Measurements from ENCODE around the gene ZNF292. TPM values are rescaled to one million over a fixed set of nuclear protein-coding genes. Genes with fewer than 3 reads are reported as not detected.

ZNF292 gene
- 27.3 TPM for polyA plus RNA-seq (2013)

DNA sequence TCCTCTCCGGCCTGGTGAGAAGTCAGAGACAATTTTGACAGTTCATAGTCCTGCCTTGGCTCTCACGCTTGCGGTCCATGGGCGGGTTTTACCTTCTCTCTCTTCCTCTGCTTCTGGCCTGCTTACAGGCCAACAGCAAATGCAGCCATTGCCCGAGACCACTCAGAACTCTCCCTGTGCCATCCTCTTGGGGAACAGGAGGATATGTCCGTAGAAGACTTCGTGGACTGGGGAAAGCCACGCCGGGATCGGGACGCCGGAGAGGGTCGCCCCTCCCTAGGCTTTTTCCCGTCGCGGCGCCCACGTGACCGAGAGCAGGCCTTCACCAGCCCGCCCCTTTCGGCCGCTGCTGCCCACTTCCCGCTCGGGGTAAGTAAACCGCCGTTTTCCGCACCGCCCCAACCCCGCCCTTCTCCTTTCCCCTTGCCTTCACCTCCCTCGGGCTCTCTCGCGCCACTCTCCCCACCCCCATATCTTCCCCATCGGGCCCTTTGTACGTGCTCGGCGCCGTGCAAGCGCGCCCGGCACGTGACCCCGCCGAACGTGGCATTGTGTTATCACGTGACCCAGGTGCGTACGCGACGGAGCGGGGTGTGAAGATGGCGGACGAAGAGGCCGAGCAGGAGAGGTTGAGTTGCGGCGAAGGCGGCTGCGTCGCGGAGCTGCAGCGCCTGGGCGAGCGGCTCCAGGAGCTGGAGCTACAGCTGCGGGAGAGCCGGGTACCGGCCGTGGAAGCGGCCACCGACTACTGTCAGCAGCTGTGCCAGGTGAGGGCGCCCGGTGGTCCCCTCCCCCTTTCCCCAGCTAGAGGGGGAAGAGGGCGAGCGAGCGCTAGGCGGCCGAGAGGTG lies at the start of gene ZNF292:
Gene ZNF292, plus strand, starts transcription at position 573 of the 849 bp plus-strand sequence. Its CDS starts 27 bp downstream, at position 600.
- Histone ChIP-seq H3K9me3 (ENCODE audit: control extremely low read depth in 1 of 5, control insufficient read depth in 4 of 5, insufficient read depth in 2 of 5, low read depth in 1 of 5, low read length in 4 of 5) (no peaks in the 10 kb centered on the region), H3K4me1 (ENCODE audit: control extremely low read depth in 1 of 4, control insufficient read depth in 4 of 4, insufficient read depth in 4 of 4, low read length in 3 of 4) (peaks cover 13 to 51% (median 46%) of the 10 kb centered on the region in 4 experiments), H3K4me3 (ENCODE audit: control insufficient read depth in 1 of 7, extremely low read depth in 1 of 7, insufficient read depth in 4 of 7, low read depth in 2 of 7, low read length in 6 of 7) (peak within 1 kb of the TSS; percentile 64 to 92 (median 89)), H3K27ac (ENCODE audit: insufficient read depth in 1 of 2, low read depth in 1 of 2, low read length in 2 of 2, poor library complexity in 1 of 2, severe bottlenecking in 2 of 2) (peak within 1 kb of the TSS; percentile 91 to 97), H3K36me3 (ENCODE audit: control insufficient read depth in 4 of 4, insufficient read depth in 4 of 4, low read length in 3 of 4) (peaks cover 0 to 5% (median 0%) of the 10 kb centered on the region in 4 experiments), H3K27me3 (replicated peaks in 2 of 5; ENCODE audit: control insufficient read depth in 4 of 5, insufficient read depth in 5 of 5, low read length in 4 of 5) (no peaks in the 10 kb centered on the region)
- CTCF ChIA-PET: interaction anchor here (0.9 kb wide), 1 partner anchor 16 kb away, joined by 3 read pairs; no protein-coding TSS in a partner anchor
- 0% methylated on average over 58 of the region's 75 CpGs for WGBS (ENCODE audit: insufficient coverage)
- POLR2A ChIA-PET: no interaction called here
- peak; percentile 95 to 98 (median 98) for DNase-seq

- POLR2A ChIA-PET: no interaction called here
Observed at GRCh38 chr6:87105823-87106222, 49.5 kb upstream of the ZNF292 start.

GRCh38 chr6:87110636-87111035 lies 44.7 kb upstream of the ZNF292 start:
- H3K27me3 ChIP-seq (replicated peaks in 2 of 5; ENCODE audit: control insufficient read depth in 4 of 5, insufficient read depth in 5 of 5, low read length in 4 of 5): no peaks in the 10 kb centered on the region
- H3K27ac ChIP-seq (ENCODE audit: insufficient read depth in 1 of 2, low read depth in 1 of 2, low read length in 2 of 2, poor library complexity in 1 of 2, severe bottlenecking in 2 of 2): no peak overlapping the region
- WGBS (ENCODE audit: insufficient coverage): 83% methylated on average over 1 of the region's 1 CpG
- H3K9me3 ChIP-seq (ENCODE audit: control extremely low read depth in 1 of 5, control insufficient read depth in 4 of 5, insufficient read depth in 2 of 5, low read depth in 1 of 5, low read length in 4 of 5): no peaks in the 10 kb centered on the region
- no peaks in the 10 kb centered on the region for H3K4me1 ChIP-seq (ENCODE audit: control extremely low read depth in 1 of 4, control insufficient read depth in 4 of 4, insufficient read depth in 4 of 4, low read length in 3 of 4)
- CTCF ChIA-PET: interaction anchor here (1.2 kb wide), 1 partner anchor 32 kb away, joined by 3 read pairs; no protein-coding TSS in a partner anchor
- no peaks in the 10 kb centered on the region for H3K36me3 ChIP-seq (ENCODE audit: control insufficient read depth in 4 of 4, insufficient read depth in 4 of 4, low read length in 3 of 4)
- DNase-seq: peak in 2 of 3 donors; percentile 51 to 69
- no peak overlapping the region for H3K4me3 ChIP-seq (ENCODE audit: control insufficient read depth in 1 of 7, extremely low read depth in 1 of 7, insufficient read depth in 4 of 7, low read depth in 2 of 7, low read length in 6 of 7)
- POLR2A ChIA-PET: no interaction called here

More at GRCh38 chr6:87105823-87106222, 49.5 kb upstream of the ZNF292 start:
- Histone ChIP-seq H3K4me3 (ENCODE audit: control insufficient read depth in 1 of 7, extremely low read depth in 1 of 7, insufficient read depth in 4 of 7, low read depth in 2 of 7, low read length in 6 of 7) (no peak overlapping the region), H3K36me3 (ENCODE audit: control insufficient read depth in 4 of 4, insufficient read depth in 4 of 4, low read length in 3 of 4) (no peaks in the 10 kb centered on the region), H3K27me3 (replicated peaks in 2 of 5; ENCODE audit: control insufficient read depth in 4 of 5, insufficient read depth in 5 of 5, low read length in 4 of 5) (no peaks in the 10 kb centered on the region), H3K27ac (ENCODE audit: insufficient read depth in 1 of 2, low read depth in 1 of 2, low read length in 2 of 2, poor library complexity in 1 of 2, severe bottlenecking in 2 of 2) (no peak overlapping the region), H3K4me1 (ENCODE audit: control extremely low read depth in 1 of 4, control insufficient read depth in 4 of 4, insufficient read depth in 4 of 4, low read length in 3 of 4) (peaks cover 0 to 4% (median 1%) of the 10 kb centered on the region in 4 experiments), H3K9me3 (ENCODE audit: control extremely low read depth in 1 of 5, control insufficient read depth in 4 of 5, insufficient read depth in 2 of 5, low read depth in 1 of 5, low read length in 4 of 5) (no peaks in the 10 kb centered on the region)
- CTCF ChIA-PET: interaction anchor here (0.9 kb wide), 1 partner anchor 40 kb away, joined by 3 read pairs; no protein-coding TSS in a partner anchor
- DNase-seq: no peak

- CTCF ChIA-PET: interaction anchor here (0.8 to 1.5 kb wide), 3 partner anchors 11 to 16 kb away, joined by 3 read pairs; no protein-coding TSS in a partner anchor
Observed at GRCh38 chr6:87115402-87116135, 39.8 kb upstream of the ZNF292 start.

DNA sequence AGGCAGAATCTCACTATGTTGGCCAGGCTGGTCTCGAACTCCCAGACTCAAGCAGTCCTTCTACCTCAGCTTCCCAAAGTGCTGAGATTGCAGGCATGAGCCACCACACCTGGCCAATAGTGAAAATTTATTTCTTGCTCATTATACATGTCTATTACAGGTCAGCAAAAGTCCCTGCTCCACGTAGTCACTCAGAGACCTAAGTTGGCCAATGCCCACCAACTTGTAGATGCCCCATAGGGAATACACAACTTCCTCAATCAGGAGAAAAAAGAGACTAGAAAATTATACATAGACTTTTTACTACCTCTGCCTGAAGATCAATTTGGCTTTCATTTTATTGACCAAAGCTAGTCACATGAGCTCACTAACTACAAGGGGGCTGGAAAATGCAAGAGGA lies 38.4 kb upstream of the ZNF292 start:
- POLR2A ChIA-PET: no interaction called here
- Histone ChIP-seq H3K4me3 (ENCODE audit: control insufficient read depth in 1 of 7, extremely low read depth in 1 of 7, insufficient read depth in 4 of 7, low read depth in 2 of 7, low read length in 6 of 7) (no peak overlapping the region), H3K9me3 (ENCODE audit: control extremely low read depth in 1 of 5, control insufficient read depth in 4 of 5, insufficient read depth in 2 of 5, low read depth in 1 of 5, low read length in 4 of 5) (peaks cover 0 to under 1% (median under 1%) of the 10 kb centered on the region in 5 experiments), H3K36me3 (ENCODE audit: control insufficient read depth in 4 of 4, insufficient read depth in 4 of 4, low read length in 3 of 4) (no peaks in the 10 kb centered on the region), H3K4me1 (ENCODE audit: control extremely low read depth in 1 of 4, control insufficient read depth in 4 of 4, insufficient read depth in 4 of 4, low read length in 3 of 4) (no peaks in the 10 kb centered on the region), H3K27ac (ENCODE audit: insufficient read depth in 1 of 2, low read depth in 1 of 2, low read length in 2 of 2, poor library complexity in 1 of 2, severe bottlenecking in 2 of 2) (no peak overlapping the region), H3K27me3 (replicated peaks in 2 of 5; ENCODE audit: control insufficient read depth in 4 of 5, insufficient read depth in 5 of 5, low read length in 4 of 5) (no peaks in the 10 kb centered on the region)
- CTCF ChIA-PET: interaction anchor here (0.9 to 1.3 kb wide), 2 partner anchors 16 to 50 kb away, joined by 3 to 4 read pairs; no protein-coding TSS in a partner anchor
- no peak for DNase-seq
- WGBS (ENCODE audit: insufficient coverage): 100% methylated on average over 2 of the region's 2 CpGs

More at GRCh38 chr6:87115402-87116135, 39.8 kb upstream of the ZNF292 start:
- H3K27ac ChIP-seq (ENCODE audit: insufficient read depth in 1 of 2, low read depth in 1 of 2, low read length in 2 of 2, poor library complexity in 1 of 2, severe bottlenecking in 2 of 2): no peak overlapping the region
- H3K4me3 ChIP-seq (ENCODE audit: control insufficient read depth in 1 of 7, extremely low read depth in 1 of 7, insufficient read depth in 4 of 7, low read depth in 2 of 7, low read length in 6 of 7): no peak overlapping the region
- H3K27me3 ChIP-seq (replicated peaks in 2 of 5; ENCODE audit: control insufficient read depth in 4 of 5, insufficient read depth in 5 of 5, low read length in 4 of 5): no peaks in the 10 kb centered on the region
- no peaks in the 10 kb centered on the region for H3K36me3 ChIP-seq (ENCODE audit: control insufficient read depth in 4 of 4, insufficient read depth in 4 of 4, low read length in 3 of 4)
- POLR2A ChIA-PET: interaction anchor here (0.6 kb wide), 1 partner anchor 554 kb away, joined by 4 read pairs; no protein-coding TSS in a partner anchor
- 100% methylated on average over 2 of the region's 2 CpGs for WGBS (ENCODE audit: insufficient coverage)
- no peaks in the 10 kb centered on the region for H3K9me3 ChIP-seq (ENCODE audit: control extremely low read depth in 1 of 5, control insufficient read depth in 4 of 5, insufficient read depth in 2 of 5, low read depth in 1 of 5, low read length in 4 of 5)
- peak in 1 of 3 donors; percentile 13 for DNase-seq
- H3K4me1 ChIP-seq (ENCODE audit: control extremely low read depth in 1 of 4, control insufficient read depth in 4 of 4, insufficient read depth in 4 of 4, low read length in 3 of 4): no peaks in the 10 kb centered on the region

DNA sequence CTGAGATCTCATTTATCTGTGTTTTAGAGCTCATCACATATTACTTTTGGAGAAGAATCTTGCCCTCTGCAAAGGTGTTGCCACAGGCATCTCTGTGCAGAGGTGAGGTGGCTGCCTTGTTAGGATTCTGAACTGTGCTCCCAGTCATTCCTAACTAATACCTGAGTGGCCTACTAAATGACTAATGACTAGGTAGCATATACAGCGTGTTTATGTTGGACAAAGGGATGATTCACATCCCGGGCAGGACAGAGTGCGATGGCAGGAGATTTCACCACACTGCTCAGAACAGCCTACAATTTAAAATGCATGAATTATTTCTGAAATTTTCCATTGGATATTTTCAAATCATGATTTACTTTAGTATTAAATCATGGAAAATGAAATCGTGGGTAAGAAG lies 37.3 kb upstream of the ZNF292 start:
- no peak for DNase-seq
- ChIA-PET POLR2A (no interaction called here), CTCF (interaction anchor here (0.9 kb wide), 1 partner anchor 17 kb away, joined by 3 read pairs; no protein-coding TSS in a partner anchor)
- Histone ChIP-seq H3K27ac (ENCODE audit: insufficient read depth in 1 of 2, low read depth in 1 of 2, low read length in 2 of 2, poor library complexity in 1 of 2, severe bottlenecking in 2 of 2) (no peak overlapping the region), H3K4me3 (ENCODE audit: control insufficient read depth in 1 of 7, extremely low read depth in 1 of 7, insufficient read depth in 4 of 7, low read depth in 2 of 7, low read length in 6 of 7) (no peak overlapping the region), H3K4me1 (ENCODE audit: control extremely low read depth in 1 of 4, control insufficient read depth in 4 of 4, insufficient read depth in 4 of 4, low read length in 3 of 4) (no peaks in the 10 kb centered on the region), H3K9me3 (ENCODE audit: control extremely low read depth in 1 of 5, control insufficient read depth in 4 of 5, insufficient read depth in 2 of 5, low read depth in 1 of 5, low read length in 4 of 5) (peaks cover 0 to 8% (median 2%) of the 10 kb centered on the region in 5 experiments), H3K36me3 (ENCODE audit: control insufficient read depth in 4 of 4, insufficient read depth in 4 of 4, low read length in 3 of 4) (no peaks in the 10 kb centered on the region), H3K27me3 (replicated peaks in 2 of 5; ENCODE audit: control insufficient read depth in 4 of 5, insufficient read depth in 5 of 5, low read length in 4 of 5) (peaks cover 0 to 9% (median 0%) of the 10 kb centered on the region in 5 experiments)
- WGBS (ENCODE audit: insufficient coverage): 95% methylated on average over 3 of the region's 4 CpGs

Data from common myeloid progenitor, CD34-positive (primary cell).